Suppressor macrophage treated with lipopolysaccharide for 1 hour (primary cell): Measurements from ENCODE around the gene PHOSPHO1.

Source experiments
- DNase-seq, 3 donors: peaks; one replicate each; pipeline ENCODE4 v3.0.0-alpha.2; 2020 to 2022

PHOSPHO1 gene

GRCh38 chr17:49217651-49218413 lies 12.8 kb downstream of the PHOSPHO1 start:
- DNase-seq = peak; percentile 83 to 86 (median 86)

GRCh38 chr17:49216953-49217650 lies 13.5 kb downstream of the PHOSPHO1 start:
- peak; percentile 75 to 77 (median 76) for DNase-seq

GRCh38 chr17:49216482-49216881 lies 14.1 kb downstream of the PHOSPHO1 start:
- no peak for DNase-seq

- DNase-seq = no peak
Observed at GRCh38 chr17:49214676-49215360, 15.8 kb downstream of the PHOSPHO1 start.

GRCh38 chr17:49213847-49214246 lies 16.7 kb downstream of the PHOSPHO1 start:
- no peak for DNase-seq

- DNase-seq = no peak
Observed at GRCh38 chr17:49213399-49213798, 17.2 kb downstream of the PHOSPHO1 start.

- DNase-seq = peak; percentile 73 to 82 (median 81)
Observed at GRCh38 chr17:49210158-49211029, 20.2 kb downstream of the PHOSPHO1 start, which contains the start of the genes ABI3 and GNGT2. ABI3 (plus strand) TSS chr17:49210707; CDS start chr17:49210725, 18 bp downstream. GNGT2 (minus strand) TSS chr17:49210574; CDS start chr17:49207422, 3,152 bp downstream.

- DNase-seq = no peak
Observed at GRCh38 chr17:49209061-49209571, 21.5 kb downstream of the PHOSPHO1 start.

GRCh38 chr17:49204516-49204915 lies 26.1 kb downstream of the PHOSPHO1 start:
- DNase-seq = peak; percentile 38 to 58 (median 49)

GRCh38 chr17:49203796-49204195 lies 26.8 kb downstream of the PHOSPHO1 start:
- no peak for DNase-seq

GRCh38 chr17:49201481-49201927 lies 29.1 kb downstream of the PHOSPHO1 start:
- no peak for DNase-seq

GRCh38 chr17:49200423-49201083 lies 30.0 kb downstream of the PHOSPHO1 start:
- no peak for DNase-seq

GRCh38 chr17:49198211-49198610 lies 32.4 kb downstream of the PHOSPHO1 start:
- DNase-seq = peak in 2 of 3 donors; percentile 45

GRCh38 chr17:49197346-49197998 lies 33.1 kb downstream of the PHOSPHO1 start:
- DNase-seq = no peak

GRCh38 chr17:49196520-49196919 lies 34.1 kb downstream of the PHOSPHO1 start:
- no peak for DNase-seq

GRCh38 chr17:49195751-49196150 lies 34.8 kb downstream of the PHOSPHO1 start:
- peak in 2 of 3 donors; percentile 47 to 57 for DNase-seq

- no peak for DNase-seq
Observed at GRCh38 chr17:49194297-49194607, 36.3 kb downstream of the PHOSPHO1 start.

- peak; percentile 63 to 75 (median 65) for DNase-seq
Observed at GRCh38 chr17:49193513-49194296, 36.9 kb downstream of the PHOSPHO1 start.

- DNase-seq = peak; percentile 89 to 94 (median 92)
Observed at GRCh38 chr17:49191917-49192741, 38.5 kb downstream of the PHOSPHO1 start.
